NK-92 (cell line): Measurements from ENCODE around the gene ZSWIM6.
"Not testable (repeated sequence)": the region's sequence is repeated elsewhere in the genome, so short reads cannot be mapped to it uniquely, and the experiment has no call there.

Experiments used
- DNase-seq: peaks from one replicate; lab custom pipeline; 2025; ENCODE audit not compliant: unreplicated experiment; lab: John Stamatoyannopoulos, UW

Gene ZSWIM6

DNA sequence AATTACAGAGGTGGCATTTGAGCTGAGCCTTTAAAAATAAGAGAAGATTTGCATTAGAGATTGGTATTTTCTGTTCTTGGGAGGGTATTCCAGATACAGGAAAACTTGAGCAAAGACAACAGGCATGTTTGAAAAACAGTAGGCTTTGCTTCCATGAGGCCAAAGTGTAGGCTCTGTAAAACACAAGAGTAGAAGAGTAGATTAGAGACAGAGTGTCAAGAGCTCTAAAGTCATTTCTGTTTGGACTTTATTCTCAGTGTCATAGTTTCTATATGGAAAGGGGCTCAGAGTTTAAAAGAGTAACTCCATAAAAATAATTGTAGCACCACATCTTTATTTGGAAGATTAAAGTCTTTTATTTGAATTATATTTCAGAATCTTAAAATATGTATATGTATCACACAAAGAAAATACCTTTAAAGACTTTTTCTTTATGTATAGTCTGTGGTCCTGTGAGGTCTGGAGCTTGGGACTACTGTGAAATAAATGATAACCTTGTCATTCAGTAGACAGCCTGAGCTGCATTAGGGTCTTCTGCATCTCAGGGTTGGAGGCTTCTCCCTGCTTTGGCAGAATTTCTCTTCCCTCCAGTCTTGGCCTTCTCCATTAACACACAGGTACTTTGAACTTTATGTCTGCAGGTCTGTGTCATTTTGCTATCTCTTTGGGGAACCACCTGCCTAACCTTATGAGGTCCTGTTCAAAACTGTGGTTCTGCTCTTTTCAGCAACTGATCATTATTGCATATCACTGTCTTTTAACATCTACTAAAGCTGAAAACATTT is 73.6 kb downstream of the ZSWIM6 start:
- DNase-seq: no peak

DNA sequence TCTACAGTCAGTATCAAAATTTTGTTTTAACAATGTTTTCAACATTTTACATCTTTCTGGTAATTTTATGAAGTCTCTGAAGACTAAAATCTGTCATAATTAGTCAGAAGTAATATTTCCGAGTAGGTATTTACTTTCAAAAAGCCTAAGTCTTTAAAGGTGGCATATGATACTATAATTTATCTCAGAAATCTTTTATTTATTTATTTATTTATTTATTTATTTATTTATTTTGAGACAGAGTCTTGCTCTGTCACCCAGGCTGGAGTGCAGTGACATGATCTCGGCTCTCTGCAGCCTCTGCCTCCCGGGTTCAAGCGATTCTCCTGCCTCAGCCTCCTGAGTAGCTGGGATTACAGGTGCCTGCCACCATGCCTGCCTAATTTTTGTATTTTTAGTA is 74.4 kb downstream of the ZSWIM6 start:
- DNase-seq: not testable (repeated sequence)

DNA sequence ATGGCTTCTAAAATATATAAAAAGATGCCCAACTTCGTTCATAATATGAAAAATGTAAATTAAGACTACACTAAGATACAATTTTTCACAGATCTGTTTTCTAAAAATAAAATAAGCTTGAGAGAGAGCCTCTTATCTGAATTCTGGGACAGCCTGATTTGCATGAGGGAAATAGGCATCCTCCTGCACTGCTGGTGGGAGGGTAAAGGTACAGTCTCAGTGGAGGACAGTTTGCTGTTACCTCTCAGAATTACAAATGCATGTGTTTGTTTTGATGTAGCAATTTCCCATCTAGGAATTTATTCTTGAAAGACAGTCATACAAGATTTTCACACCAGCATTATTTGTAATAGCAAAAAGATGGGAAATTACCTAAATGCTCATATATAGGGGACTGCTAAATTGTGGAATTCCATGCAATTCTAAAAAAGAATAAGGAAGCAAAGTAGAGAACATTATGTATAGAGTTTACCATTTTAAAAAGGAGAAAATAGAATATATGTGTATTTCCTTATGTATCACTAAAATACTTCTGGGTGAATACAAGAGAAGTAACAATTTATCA is 75.7 kb downstream of the ZSWIM6 start:
- no peak for DNase-seq

DNA sequence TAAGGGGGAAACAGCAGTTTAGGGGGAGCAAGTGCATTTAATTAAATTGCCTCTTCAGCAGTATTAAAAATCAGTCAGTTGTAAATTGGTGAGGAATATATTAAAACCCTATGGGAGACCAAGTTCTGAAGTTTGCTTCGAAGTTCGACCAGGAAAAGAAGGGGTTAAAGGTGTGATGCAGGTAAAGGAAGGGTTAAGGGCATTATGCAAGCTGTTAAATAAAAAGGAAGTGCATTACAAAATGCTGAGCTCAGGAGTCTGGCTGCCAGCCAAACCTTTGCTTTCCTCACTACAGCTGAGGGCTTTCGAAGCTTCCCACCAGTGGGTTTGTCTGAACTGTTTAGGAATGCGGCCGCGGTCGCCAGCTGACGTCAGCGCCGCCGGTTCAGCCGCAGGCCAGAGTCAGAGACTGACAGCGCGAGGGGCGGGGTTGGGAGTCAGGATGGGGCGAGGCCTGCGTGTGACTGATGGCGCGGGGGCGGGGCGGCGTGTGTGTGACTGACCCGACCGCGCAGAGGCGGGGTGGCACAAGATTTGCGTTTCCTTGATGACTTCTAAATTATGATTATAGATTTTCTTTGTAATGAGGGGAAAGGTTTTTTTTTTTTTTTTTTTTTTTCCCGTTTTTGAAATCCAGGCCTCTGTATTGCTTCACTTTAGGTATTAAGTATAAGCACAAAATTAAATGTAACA is 76.6 kb downstream of the ZSWIM6 start:
- peak; percentile 95 for DNase-seq

DNA sequence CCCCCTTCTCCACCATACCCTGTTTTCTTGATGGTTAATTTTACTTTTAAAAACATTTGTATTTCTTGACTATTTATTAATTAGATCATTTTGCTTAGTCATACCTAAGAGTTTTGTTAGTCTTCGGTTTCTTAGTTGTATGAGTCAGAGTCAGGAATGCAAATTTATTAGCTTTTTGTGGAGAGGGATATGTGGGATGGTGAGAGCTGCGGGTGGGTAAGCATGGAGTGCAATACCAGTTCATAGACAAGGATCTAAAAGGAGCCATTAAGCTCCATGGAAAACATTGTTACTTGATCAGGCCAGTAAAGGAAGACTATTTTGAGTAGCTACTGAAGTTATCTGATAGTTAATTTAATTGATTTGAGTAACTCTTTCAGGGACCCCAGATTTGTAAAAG is 77.5 kb downstream of the ZSWIM6 start:
- no peak for DNase-seq

DNA sequence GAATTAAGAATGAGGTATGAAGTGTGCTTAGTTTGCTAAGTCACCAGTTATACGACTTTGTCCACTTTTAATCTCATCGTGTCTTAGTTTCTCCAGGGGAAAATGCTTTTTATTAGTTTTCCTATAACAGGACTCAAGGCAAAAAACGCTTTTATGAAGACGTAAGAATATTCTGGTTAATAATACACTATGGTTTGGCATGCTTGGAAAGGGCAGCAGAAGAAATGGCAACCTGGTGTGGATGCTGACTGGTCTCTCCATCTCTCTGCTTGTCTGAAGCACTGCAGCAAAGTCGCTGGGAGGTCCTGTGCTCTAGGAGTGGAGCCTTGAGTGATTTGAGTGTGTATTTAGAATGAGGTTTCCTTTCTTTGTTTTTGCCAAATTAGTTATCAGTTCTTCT is 78.8 kb downstream of the ZSWIM6 start:
- no peak for DNase-seq

DNA sequence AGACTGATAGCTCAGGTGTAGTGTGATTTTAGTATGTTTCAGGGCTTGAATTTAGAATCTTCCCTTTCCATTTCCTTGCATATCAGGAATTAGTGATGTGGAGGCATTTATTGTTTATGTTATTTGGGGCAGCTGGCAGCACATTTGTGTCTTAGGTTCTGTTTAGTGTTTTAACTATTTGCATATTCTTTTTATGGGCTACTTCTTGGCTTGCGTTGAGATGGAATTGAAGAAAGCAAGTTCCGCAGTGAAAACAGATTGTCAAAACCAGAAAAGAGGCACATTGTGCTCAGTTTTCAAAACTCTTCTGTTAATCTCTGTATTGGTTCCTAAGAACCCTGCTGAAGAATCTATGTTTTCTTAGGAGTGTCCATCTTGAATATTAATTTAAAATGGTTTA is 80.3 kb downstream of the ZSWIM6 start:
- no peak for DNase-seq

DNA sequence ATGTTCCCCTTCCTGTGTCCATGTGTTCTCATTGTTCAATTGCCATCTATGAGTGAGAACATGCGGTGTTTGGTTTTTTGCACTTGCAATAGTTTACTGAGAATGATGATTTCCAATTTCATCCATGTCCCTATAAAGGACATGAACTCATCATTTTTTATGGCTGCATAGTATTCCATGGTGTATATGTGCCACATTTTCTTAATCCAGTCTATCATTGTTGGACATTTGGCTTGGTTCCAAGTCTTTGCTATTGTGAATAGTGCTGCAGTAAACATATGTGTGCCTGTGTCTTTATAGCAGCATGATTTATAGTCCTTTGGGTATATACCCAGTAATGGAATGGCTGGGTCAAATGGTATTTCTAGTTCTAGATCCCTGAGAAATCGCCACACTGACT is 81.1 kb downstream of the ZSWIM6 start:
- not testable (repeated sequence) for DNase-seq

DNA sequence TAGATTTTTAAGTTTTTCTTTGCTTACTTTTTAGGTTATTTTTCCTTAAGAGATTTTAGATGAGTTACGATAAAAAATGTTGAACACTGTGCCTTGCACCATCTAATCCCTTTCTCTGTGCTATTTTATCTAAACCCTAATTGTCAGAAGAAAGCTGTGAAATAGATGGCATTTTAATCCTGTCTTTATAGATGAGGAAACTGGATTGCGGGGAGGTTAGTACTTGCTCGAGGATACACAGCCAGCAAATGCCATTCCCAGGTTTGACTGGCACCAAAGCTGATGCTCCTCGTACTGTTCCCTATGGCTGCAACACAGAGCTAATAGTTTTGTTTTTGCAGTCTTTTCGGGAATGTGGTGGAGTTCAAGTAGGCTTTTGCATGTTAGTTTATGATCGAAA is 82.7 kb downstream of the ZSWIM6 start:
- DNase-seq: no peak

DNA sequence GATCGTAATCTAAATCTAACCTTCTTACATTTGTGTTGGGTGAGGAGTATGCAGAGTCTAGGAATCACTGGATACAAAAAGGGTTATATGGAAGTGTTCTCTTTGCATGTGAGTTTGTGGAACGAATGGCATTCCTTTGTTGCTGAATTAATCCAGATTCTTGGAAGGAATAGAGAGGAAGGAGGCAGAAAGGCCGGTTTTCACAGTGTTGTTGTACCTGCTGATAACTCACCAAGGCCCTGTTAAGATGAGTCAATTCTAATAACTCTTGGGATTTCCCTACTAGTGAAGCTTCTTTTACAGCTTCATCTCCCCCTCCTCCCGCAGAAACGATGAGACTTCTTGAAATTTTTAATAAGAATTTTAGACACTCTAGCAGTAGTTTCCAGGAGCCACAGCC is 84.0 kb downstream of the ZSWIM6 start:
- DNase-seq: no peak

DNA sequence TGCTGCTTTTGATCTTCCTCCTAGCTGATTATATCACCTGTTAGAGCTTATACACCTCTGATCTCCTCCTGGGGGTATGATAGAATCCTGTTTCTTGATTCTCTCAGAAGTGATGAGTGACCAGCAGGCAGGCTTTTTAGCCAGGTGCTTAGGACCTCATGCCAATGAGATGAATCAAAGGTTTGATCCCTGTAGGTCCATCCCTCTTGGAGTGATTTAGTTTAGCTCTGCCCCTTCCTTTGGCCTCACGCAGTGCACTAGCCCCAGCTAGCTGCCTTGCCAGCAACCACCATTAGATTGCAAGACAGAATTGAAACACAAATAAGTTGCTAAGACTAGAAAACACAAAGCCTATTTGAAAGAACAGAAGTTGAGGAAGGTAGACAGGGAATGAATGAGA is 84.4 kb downstream of the ZSWIM6 start:
- no peak for DNase-seq

DNA sequence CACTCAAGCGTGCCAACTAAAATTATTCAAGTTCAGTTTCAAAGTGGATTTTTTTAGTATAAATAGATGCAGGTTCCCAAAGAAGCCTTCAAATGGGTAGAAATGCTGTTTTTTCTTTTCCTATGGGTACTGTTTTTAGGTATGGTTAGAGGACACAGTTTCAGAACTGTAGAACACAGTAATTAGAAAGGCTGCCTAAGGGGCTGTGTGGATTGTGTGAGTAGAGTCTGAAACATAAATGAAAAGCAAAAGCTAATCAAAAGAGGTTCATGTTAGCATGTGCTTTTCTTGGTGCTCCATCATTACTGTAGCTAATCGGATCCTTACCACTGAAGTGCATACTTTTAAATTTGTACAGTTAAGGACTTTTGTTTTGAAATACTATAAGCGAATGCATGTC is 85.3 kb downstream of the ZSWIM6 start:
- no peak for DNase-seq

DNA sequence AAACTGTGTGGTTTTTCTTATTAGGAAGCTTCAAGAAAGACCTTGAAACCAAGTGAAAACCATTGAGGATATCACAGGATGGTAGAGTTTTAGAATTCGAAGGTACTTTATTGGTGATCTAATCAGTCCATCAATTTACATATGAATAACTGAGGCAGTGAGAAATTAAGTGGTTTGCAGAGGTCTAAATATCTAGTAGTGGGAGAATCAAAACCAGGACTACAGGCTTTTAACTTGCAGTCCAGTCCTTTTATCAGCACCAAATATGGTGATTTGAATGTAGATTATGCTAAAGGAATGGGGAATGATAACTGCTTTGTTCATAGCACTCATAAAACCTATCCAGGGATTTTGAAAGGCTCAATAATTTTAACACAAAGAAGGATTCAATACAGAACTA is 85.8 kb downstream of the ZSWIM6 start:
- DNase-seq: no peak

DNA sequence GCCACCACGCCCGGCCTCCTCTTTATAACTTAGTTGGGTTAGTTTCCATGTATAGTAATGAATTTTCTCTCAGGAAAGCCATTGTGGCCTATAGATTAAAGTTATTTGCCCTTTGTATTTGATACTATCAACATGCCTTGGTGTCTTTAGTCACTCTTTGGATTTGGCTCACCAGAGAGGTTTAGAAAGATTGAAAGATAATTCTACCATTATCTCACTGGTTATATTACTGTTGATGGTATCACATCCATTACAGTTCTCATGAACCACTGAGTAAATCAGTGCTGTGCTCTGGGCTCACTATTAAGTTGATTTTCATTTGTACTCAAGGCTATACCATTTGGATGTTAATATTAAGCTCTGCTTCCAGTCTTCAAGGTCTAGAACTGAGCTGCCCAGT is 87.0 kb downstream of the ZSWIM6 start:
- DNase-seq: no peak

DNA sequence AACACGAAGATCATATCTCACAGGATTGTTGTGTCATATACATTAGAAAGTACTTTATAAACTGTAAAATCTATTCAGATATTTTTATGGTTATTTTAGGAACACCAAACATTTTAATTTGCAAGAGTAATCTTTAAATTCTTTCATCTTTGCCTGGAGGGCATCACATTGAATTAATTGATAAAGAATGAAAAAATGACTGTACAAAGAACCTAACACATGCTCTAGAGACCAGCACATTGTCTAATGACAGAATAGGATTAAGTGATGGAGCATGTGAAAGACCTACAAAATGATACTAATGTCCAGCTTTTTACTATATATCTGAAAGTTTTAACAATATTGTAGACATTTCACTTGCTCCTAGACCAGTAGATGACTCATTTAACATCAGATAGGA is 88.0 kb downstream of the ZSWIM6 start:
- no peak for DNase-seq

DNA sequence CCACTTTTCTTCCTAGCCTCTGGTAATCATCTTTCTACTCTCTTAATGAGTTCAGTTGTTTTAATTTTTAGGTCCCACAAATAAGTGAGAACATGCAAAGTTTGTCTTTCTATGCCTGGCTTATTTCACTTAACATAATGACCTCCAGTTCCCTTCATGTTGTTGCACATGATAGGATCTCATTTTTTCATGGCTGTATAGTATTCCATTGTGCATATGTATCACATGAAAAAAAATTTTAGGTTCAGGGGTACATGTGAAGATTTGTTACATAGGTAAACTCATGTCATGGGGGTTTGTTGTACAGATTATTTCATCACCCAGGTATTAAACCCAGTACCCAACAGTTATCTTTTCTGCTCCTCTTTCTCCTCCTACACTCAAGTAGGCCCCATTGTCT is 89.2 kb downstream of the ZSWIM6 start:
- DNase-seq: not testable (repeated sequence)

DNA sequence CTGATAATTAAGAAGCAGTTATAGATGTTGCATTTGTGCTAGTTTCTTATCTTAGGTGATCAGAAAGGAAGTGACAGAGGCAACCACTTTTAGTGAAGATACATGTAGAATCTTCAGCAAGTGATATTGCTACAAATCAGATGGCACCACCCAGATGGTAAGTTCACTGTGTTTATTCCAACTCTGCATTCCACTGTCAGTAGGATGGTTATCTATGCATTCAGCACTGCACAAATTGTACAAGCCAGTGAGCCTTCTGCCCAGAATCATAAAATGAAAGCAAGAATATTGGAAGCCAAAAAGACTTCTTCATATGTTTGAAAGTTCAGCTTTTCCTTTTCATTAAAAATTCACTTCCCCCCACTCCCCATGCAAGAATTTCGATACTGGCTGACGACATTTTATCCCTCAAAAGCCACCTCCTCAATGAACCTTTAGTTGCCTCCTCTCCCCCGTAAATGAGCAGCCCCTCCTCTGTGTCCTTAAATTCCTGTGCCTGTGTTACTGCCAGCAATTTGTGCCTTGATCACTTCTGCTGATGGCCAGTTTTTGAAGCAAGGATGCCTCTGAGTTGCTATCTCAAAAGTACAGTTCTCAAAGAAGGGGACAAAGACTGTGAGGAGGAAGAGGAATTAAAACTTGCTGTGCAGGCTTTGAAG is 91.6 kb downstream of the ZSWIM6 start:
- DNase-seq: no peak

DNA sequence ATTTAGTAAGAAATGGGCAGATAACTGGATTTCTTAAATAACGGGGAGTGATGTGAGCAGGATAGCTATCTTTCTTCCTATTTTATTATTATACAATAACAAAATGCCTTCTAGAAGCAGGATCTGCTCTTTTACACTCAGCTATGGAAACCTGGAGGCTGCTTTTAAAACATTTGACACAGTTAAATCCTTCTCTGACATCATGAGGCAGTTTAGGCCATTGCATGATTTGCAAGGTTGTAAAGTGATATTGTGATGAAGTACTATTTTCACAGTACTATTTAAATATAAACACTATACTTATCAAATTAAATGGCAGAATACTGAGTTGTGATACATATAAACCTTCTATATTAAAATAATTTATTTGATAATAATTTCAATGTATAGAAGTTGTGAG is 93.9 kb downstream of the ZSWIM6 start:
- no peak for DNase-seq

DNA sequence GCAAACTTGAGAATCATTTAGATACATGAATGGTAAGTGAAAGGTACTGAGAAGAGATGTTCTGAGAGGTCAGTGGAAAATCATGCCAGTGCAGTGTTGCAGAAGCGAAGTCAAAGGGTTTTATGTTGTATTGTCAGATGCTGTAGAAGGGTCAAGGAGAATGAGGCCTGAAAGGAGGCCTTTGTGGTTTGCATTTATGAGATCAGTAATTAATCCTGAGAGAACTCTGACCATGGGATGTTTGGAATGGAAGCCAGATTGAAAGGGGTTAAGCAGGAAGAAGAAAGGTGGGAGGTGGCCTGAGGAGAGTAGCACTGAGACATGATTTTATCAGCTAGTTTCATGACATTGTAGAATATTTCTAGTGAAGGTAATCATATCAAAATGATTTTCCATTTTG is 97.8 kb downstream of the ZSWIM6 start:
- DNase-seq: no peak

DNA sequence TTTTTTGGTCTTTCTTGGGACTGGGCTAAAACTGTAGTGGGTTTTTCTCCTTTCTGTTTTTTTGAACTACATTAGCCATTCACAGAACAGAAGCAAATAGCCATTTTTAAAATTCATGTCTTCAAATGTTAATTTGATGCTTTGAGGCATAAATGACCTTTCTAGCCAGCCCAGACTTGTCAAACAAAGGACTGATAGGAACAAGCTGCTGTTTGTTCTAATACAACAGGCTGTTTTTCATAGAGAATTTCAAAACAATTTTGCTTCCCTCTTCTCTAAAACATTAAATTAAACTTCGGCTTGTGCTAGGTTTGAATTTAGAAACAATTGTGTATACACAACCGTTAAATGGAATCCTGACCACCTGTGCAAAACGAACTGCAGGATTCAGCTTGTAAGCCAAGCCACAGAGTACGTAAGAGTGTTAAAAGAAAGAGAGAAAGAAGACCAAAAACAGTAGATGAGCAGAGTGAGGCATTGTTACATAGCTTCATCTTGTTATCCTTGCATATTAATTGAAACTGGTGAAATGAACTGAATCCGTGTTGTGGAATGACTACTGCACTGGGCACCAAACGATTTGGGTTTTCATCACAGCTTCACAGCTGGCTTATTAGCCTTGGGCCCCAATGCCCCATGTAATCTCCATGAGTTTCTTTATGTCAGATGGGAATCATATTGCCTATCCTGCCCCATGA is 100.0 kb downstream of the ZSWIM6 start:
- no peak for DNase-seq

DNA sequence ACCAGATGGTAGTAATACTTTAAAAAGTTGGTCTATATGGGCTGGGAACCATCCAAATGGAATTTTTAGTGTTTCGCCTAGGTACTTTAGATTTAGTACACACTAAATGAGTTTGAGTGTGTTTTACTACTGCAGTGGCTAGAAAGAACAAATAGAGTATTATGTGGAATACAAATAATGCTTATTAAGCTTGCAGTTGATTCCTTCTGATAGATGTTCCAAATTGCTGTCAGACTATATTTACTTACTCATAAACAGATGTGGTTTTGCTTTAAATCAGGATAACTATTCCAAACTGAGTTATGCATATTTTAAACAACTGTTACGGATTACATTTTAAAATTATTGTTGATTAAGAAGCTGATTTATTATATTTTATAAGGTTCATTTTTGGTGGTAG is 103.3 kb downstream of the ZSWIM6 start:
- DNase-seq: no peak
